GM23338 (cell line): ENCODE measurements around the gene B3GNT3. TPM values are rescaled to one million over a fixed set of nuclear protein-coding genes. Genes with fewer than 3 reads are reported as not detected.

ENCODE experiments used
- ATAC-seq: fragments of 200-7000 bp; cut with Tn5 transposase; 3 replicates; pipeline ENCODE4 v1.9.1; 2020
- DNase-seq: peaks from one replicate; pipeline ENCODE4 v3.0.0-alpha.2; 2015; ENCODE audit warnings: low spot score
- H2AFZ ChIP-seq: fragments of 200-600 bp; sonication (generic); 2 replicates; pipeline ENCODE4 v1.8.0; 2016; ENCODE audit warnings: antibody characterized with exemption, mild to moderate bottlenecking, moderate library complexity
- H3F3A ChIP-seq: fragments of 200-600 bp; sonication (generic); replicated peaks from 2 replicates; pipeline ENCODE4 v1.8.0; 2017; ENCODE audit warnings: antibody characterized with exemption, mixed run types, low read depth
- H3K27ac ChIP-seq: fragments of 200-600 bp; sonication (generic); 2 replicates; pipeline ENCODE4 v1.6.1; 2016; ENCODE audit warnings: low read depth
- H3K27me3 ChIP-seq: fragments of 200-600 bp; sonication (generic); 2 replicates; pipeline ENCODE4 v1.8.0; 2016; ENCODE audit warnings: mild to moderate bottlenecking, mixed run types, moderate library complexity; ENCODE audit not compliant: insufficient read depth
- H3K36me3 ChIP-seq: fragments of 200-600 bp; sonication (generic); 2 replicates; pipeline ENCODE4 v1.8.0; 2016; ENCODE audit warnings: mild to moderate bottlenecking; ENCODE audit not compliant: insufficient read depth
- H3K4me1 ChIP-seq: fragments of 200-600 bp; sonication (generic); 2 replicates; pipeline ENCODE4 v1.8.0; 2016; ENCODE audit warnings: mild to moderate bottlenecking, moderate library complexity; ENCODE audit not compliant: insufficient read depth
- H3K4me2 ChIP-seq: fragments of 200-600 bp; sonication (generic); 2 replicates; pipeline ENCODE4 v1.7.1; 2017; ENCODE audit warnings: mixed run types
- H3K4me3 ChIP-seq: fragments of 200-600 bp; sonication (generic); 2 replicates; pipeline ENCODE4 v1.6.1; 2016; ENCODE audit warnings: mixed run types
- H3K79me2 ChIP-seq: fragments of 200-600 bp; sonication (generic); replicated peaks from 2 replicates; pipeline ENCODE4 v1.8.0; 2017; ENCODE audit warnings: mild to moderate bottlenecking; ENCODE audit not compliant: insufficient read depth
- H3K9me2 ChIP-seq: fragments of 200-600 bp; sonication (generic); 2 replicates; pipeline ENCODE4 v1.8.0; 2017; ENCODE audit not compliant: insufficient read depth
- H4K20me1 ChIP-seq: fragments of 200-600 bp; sonication (generic); replicated peaks from 2 replicates; pipeline ENCODE4 v1.8.0; 2017; ENCODE audit warnings: mild to moderate bottlenecking; ENCODE audit not compliant: insufficient read depth
- H3K27ac Mint-ChIP-seq: 2 replicates; pipeline ENCODE4 v1.8.0; 2020; ENCODE audit warnings: inconsistent platforms, mild to moderate bottlenecking, moderate library complexity, mixed read lengths
- H3K27me3 Mint-ChIP-seq: 3 replicates; pipeline ENCODE4 v1.8.0; 2022; ENCODE audit warnings: low read depth, mild to moderate bottlenecking, moderate library complexity, mixed read lengths, inconsistent platforms; ENCODE audit not compliant: insufficient read depth, poor library complexity
- H3K36me3 Mint-ChIP-seq: 3 replicates; pipeline ENCODE4 v1.8.0; 2021; ENCODE audit warnings: low read depth, mild to moderate bottlenecking, inconsistent platforms, moderate library complexity, mixed read lengths
- H3K4me1 Mint-ChIP-seq: 3 replicates; pipeline ENCODE4 v1.8.0; 2020; ENCODE audit warnings: mild to moderate bottlenecking, inconsistent platforms, mixed read lengths
- H3K4me3 Mint-ChIP-seq: 3 replicates; pipeline ENCODE4 v1.8.0; 2021; ENCODE audit warnings: moderate library complexity, mild to moderate bottlenecking, inconsistent platforms, mixed read lengths
- H3K9me3 Mint-ChIP-seq: 3 replicates; pipeline ENCODE4 v1.8.0; 2020; ENCODE audit warnings: moderate library complexity, mild to moderate bottlenecking, inconsistent platforms, mixed read lengths
- CREB1 ChIP-seq: fragments of 250-450 bp; sonication (Bioruptor Pico); IDR thresholded peaks from 2 replicates; pipeline ENCODE4 v1.5.0; 2020; ENCODE audit warnings: low read depth, mild to moderate bottlenecking, moderate library complexity
- CTCF ChIP-seq, 2 experiments: fragments of 200-600 bp in 1 of 2; sonication (generic) in 1 of 2; conservative IDR thresholded peaks; 2 replicates each; pipeline versions ENCODE4 v1.5.1 to v1.6.1; 2016 to 2017; ENCODE audit warnings: antibody characterized with exemption in 2 of 2, low read depth in 2 of 2, mild to moderate bottlenecking in 2 of 2, moderate library complexity in 1 of 2
- ETS1 ChIP-seq: IDR thresholded peaks from 2 replicates; pipeline ENCODE4 v1.6.1; 2016; ENCODE audit warnings: antibody characterized with exemption
- JUNB ChIP-seq: IDR thresholded peaks from one replicate; pipeline ENCODE4 v1.6.1; 2016; ENCODE audit warnings: antibody characterized with exemption; ENCODE audit not compliant: unreplicated experiment
- NANOG ChIP-seq: IDR thresholded peaks from 2 replicates; pipeline ENCODE4 v1.6.1; 2016; ENCODE audit warnings: antibody characterized with exemption, borderline replicate concordance
- POLR2AphosphoS5 ChIP-seq: IDR thresholded peaks from 2 replicates; pipeline ENCODE4 v1.6.1; 2016; ENCODE audit warnings: antibody characterized with exemption, low read depth
- REST ChIP-seq: IDR thresholded peaks from one replicate; pipeline ENCODE4 v1.6.1; 2018; ENCODE audit warnings: antibody characterized with exemption; ENCODE audit not compliant: unreplicated experiment
- STAT1 ChIP-seq: IDR thresholded peaks from one replicate; pipeline ENCODE4 v1.6.1; 2016; ENCODE audit warnings: antibody characterized with exemption; ENCODE audit not compliant: unreplicated experiment
- ZNF114 ChIP-seq: fragments of 250-450 bp; sonication (Bioruptor Pico); IDR thresholded peaks from 2 replicates; pipeline ENCODE4 v1.5.0; 2020; ENCODE audit warnings: mild to moderate bottlenecking, moderate library complexity
- ZNF331 ChIP-seq: fragments of 250-450 bp; sonication (Bioruptor Pico); IDR thresholded peaks from 2 replicates; pipeline ENCODE4 v1.5.0; 2020; ENCODE audit warnings: low read depth, mild to moderate bottlenecking, moderate library complexity
- polyA plus RNA-seq: library from polyadenylated mRNA; unstranded; fragments of >200 nt; fragmentation: Nextera tagmentation; extraction: Ambion mirVana; gene quantifications from 2 replicates; pipeline ENCODE4 v1.2.1, GENCODE V29; 2016
- total RNA-seq: library from RNA; depleted of rRNA; stranded (reverse); fragments of >200 nt; shearing (Covaris generic); gene quantifications from 2 replicates; pipeline ENCODE4 v1.2.3, GENCODE V29; 2014

Gene B3GNT3
- total and polyA plus RNA-seq, 2 experiments from 2014 or later = 0.99 to 1.9 TPM

GRCh38 chr19:17762505-17763229, 32.3 kb upstream of the B3GNT3 start:
- Mint-ChIP-seq H3K27ac (0 out of 2 replicates have a peak overlapping the region, but pooled peaks have one; percentile 37), H3K27me3 (peaks cover 12% of the 10 kb centered on the region), H3K4me1 (peaks cover 5% of the 10 kb centered on the region; the same call in 2 of the 3 replicates), H3K4me3 (no peak overlapping the region; the same call in 2 of the 3 replicates), H3K36me3 (no peaks in the 10 kb centered on the region; the same call in 1 of the 3 replicates), H3K9me3 (no peaks in the 10 kb centered on the region; the same call in 2 of the 3 replicates)
- Histone ChIP-seq H3K9me2 (no peaks in the 10 kb centered on the region), H2AFZ (no peak overlapping the region), H3K4me2 (no peak overlapping the region), H3K27ac (no peak overlapping the region), H3K4me3 (no peak overlapping the region), H3K36me3 (no peaks in the 10 kb centered on the region), H3K27me3 (no peaks in the 10 kb centered on the region), H4K20me1 (no peaks in the 10 kb centered on the region), H3F3A (0 out of 2 replicates have a peak, but pooled peaks cover 4% of the 10 kb centered on the region), H3K79me2 (no peaks in the 10 kb centered on the region), H3K4me1 (no peaks in the 10 kb centered on the region)
- TF ChIP-seq REST (no peak), JUNB (no peak), NANOG (no peak), POLR2AphosphoS5 (no peak), ZNF331 (CRISPR knock-in tag) (no peak), ETS1 (no peak), CTCF (conservative IDR thresholded peaks at IDR 0.05; ENCODE audit: low read depth in 2 of 2) (no peak), ZNF114 (CRISPR knock-in tag) (no peak), CREB1 (CRISPR knock-in tag) (no peak), STAT1 (no peak)
- ATAC-seq (peak; percentile 91), DNase-seq (peak; percentile 98)
